H1 (cell line): ENCODE results near the gene SNTG2. TPM values are rescaled to one million over a fixed set of nuclear protein-coding genes. Genes with fewer than 3 reads are reported as not detected.

Source experiments
- CTCF ChIA-PET: fragments of 300-600 bp; sonication (Branson Sonifier 250); formaldehyde crosslinking; loops from one replicate; lab custom pipeline; 2021; ENCODE audit not compliant: partially characterized antibody; lab: Charles Lee
- POLR2A ChIA-PET: fragments of 300-600 bp; sonication (Branson Sonifier 250); formaldehyde crosslinking; loops from one replicate; lab custom pipeline; 2021; ENCODE audit warnings: inconsistent platforms; ENCODE audit not compliant: partially characterized antibody; lab: Charles Lee
- DNase-seq, 2 experiments: peaks; one replicate each; pipeline versions ENCODE4 v3.0.0 to v3.0.0-alpha.2; 2010 to 2022; ENCODE audit warnings: low spot score in 2 of 2, low read depth in 1 of 2, mixed read lengths in 1 of 2
- FAIRE-seq: peaks from 2 replicates; lab custom pipeline; 2011; peaks lifted over from hg19 to GRCh38; lab: Jason Lieb, UNC
- H2AFZ ChIP-seq: 2 replicates; pipeline ENCODE4 v1.8.1; 2012; ENCODE audit warnings: low read length, inconsistent platforms
- H2AK5ac ChIP-seq: 2 replicates; pipeline ENCODE4 v1.6.1; 2013; ENCODE audit warnings: low read depth, low read length
- H2BK120ac ChIP-seq: replicated peaks from 2 replicates; pipeline ENCODE3; 2013; ENCODE audit warnings: low read depth, low read length, inconsistent platforms
- H2BK12ac ChIP-seq: 2 replicates; pipeline ENCODE4 v1.6.1; 2013; ENCODE audit warnings: low read depth, low read length
- H2BK15ac ChIP-seq: 2 replicates; pipeline ENCODE4 v1.6.1; 2013; ENCODE audit warnings: low read length
- H2BK20ac ChIP-seq: 2 replicates; pipeline ENCODE4 v1.6.1; 2013; ENCODE audit warnings: low read length
- H2BK5ac ChIP-seq: 2 replicates; pipeline ENCODE4 v1.6.1; 2013; ENCODE audit warnings: low read depth, low read length
- H3K14ac ChIP-seq: 2 replicates; pipeline ENCODE4 v1.6.1; 2013; ENCODE audit warnings: inconsistent platforms; ENCODE audit not compliant: insufficient read length
- H3K18ac ChIP-seq: 2 replicates; pipeline ENCODE4 v1.6.1; 2013; ENCODE audit warnings: low read length; ENCODE audit errors: extremely low read depth
- H3K23ac ChIP-seq: 2 replicates; pipeline ENCODE4 v1.6.1; 2013; ENCODE audit warnings: inconsistent platforms; ENCODE audit not compliant: insufficient read length
- H3K23me2 ChIP-seq: 2 replicates; pipeline ENCODE4 v1.6.1; 2013; ENCODE audit warnings: low read depth, low read length
- H3K27ac ChIP-seq: 2 replicates; pipeline ENCODE4 v1.6.1; 2011; ENCODE audit warnings: low read depth, low read length, inconsistent platforms
- H3K27me3 ChIP-seq, 4 experiments: replicated peaks in 1 of 4; 1 replicate in 1 of 4; 2 replicates in 3 of 4; pipeline versions ENCODE4 v1.6.1 to v1.8.1; 2011 to 2013; ENCODE audit warnings: low read length in 3 of 4, mild to moderate bottlenecking in 3 of 4, inconsistent platforms in 2 of 4, mixed read lengths in 2 of 4, moderate library complexity in 1 of 4; ENCODE audit not compliant: control insufficient read depth in 3 of 4, insufficient read depth in 3 of 4; ENCODE audit errors: extremely low read depth in 1 of 4
- H3K36me3 ChIP-seq, 4 experiments: 2 replicates each; pipeline versions ENCODE4 v1.6.1 to v1.8.1; 2011 to 2013; ENCODE audit warnings: mild to moderate bottlenecking in 4 of 4, low read length in 3 of 4, moderate library complexity in 2 of 4, control low read depth in 1 of 4, inconsistent platforms in 1 of 4; ENCODE audit not compliant: insufficient read depth in 4 of 4, control insufficient read depth in 2 of 4
- H3K4ac ChIP-seq: replicated peaks from 2 replicates; pipeline ENCODE3; 2013; ENCODE audit warnings: low read length, low read depth, mixed read lengths, inconsistent platforms; ENCODE audit not compliant: insufficient read length
- H3K4me1 ChIP-seq, 4 experiments: replicated peaks in 1 of 4; 1 replicate in 1 of 4; 2 replicates in 3 of 4; pipeline versions ENCODE4 v1.6.1 to v1.8.1; 2011 to 2013; ENCODE audit warnings: low read length in 3 of 4, inconsistent platforms in 2 of 4, mixed read lengths in 1 of 4; ENCODE audit not compliant: insufficient read depth in 4 of 4, control insufficient read depth in 3 of 4
- H3K4me2 ChIP-seq, 2 experiments: 2 replicates each; pipeline versions ENCODE4 v1.6.1 to v1.8.1; 2011 to 2013; ENCODE audit warnings: low read depth in 2 of 2, low read length in 2 of 2, control low read depth in 1 of 2, inconsistent platforms in 1 of 2, mild to moderate bottlenecking in 1 of 2; ENCODE audit not compliant: insufficient read depth in 1 of 2
- H3K4me3 ChIP-seq, 4 experiments: fragments of 200-600, 300-600 bp in 1 of 4; sonication (generic), shearing (Covaris generic), sonication (Bioruptor Twin) in 1 of 4; 2 replicates each; pipeline versions ENCODE4 v1.5.1 to v1.8.1; 2011 to 2016; ENCODE audit warnings: low read length in 4 of 4, low read depth in 3 of 4, control low read depth in 2 of 4, inconsistent platforms in 2 of 4, mild to moderate bottlenecking in 2 of 4, mixed read lengths in 1 of 4, moderate library complexity in 1 of 4; ENCODE audit not compliant: insufficient read depth in 2 of 4; ENCODE audit errors: extremely low read depth in 1 of 4
- H3K56ac ChIP-seq: replicated peaks from 2 replicates; pipeline ENCODE3; 2013; ENCODE audit warnings: low read depth, mild to moderate bottlenecking, mixed read lengths, low read length, inconsistent platforms; ENCODE audit not compliant: insufficient read length
- H3K79me1 ChIP-seq: 2 replicates; pipeline ENCODE4 v1.6.1; 2013; ENCODE audit warnings: low read depth, low read length, control low read depth
- H3K79me2 ChIP-seq, 2 experiments: 2 replicates each; pipeline versions ENCODE4 v1.6.1 to v1.8.1; 2012 to 2013; ENCODE audit warnings: low read length in 2 of 2, mild to moderate bottlenecking in 2 of 2, inconsistent platforms in 1 of 2; ENCODE audit not compliant: insufficient read depth in 2 of 2, control insufficient read depth in 1 of 2
- H3K9ac ChIP-seq, 4 experiments: replicated peaks in 1 of 4; 1 replicate in 1 of 4; 2 replicates in 3 of 4; pipeline versions ENCODE4 v1.6.1 to v1.8.1; 2011 to 2013; ENCODE audit warnings: low read depth in 3 of 4, low read length in 3 of 4, control low read depth in 2 of 4, mild to moderate bottlenecking in 2 of 4, moderate library complexity in 2 of 4, inconsistent platforms in 1 of 4; ENCODE audit errors: extremely low read depth in 1 of 4
- H3K9me3 ChIP-seq, 2 experiments: 2 replicates each; pipeline versions ENCODE4 v1.6.1 to v1.8.1; 2012 to 2013; ENCODE audit warnings: mild to moderate bottlenecking in 2 of 2, moderate library complexity in 2 of 2, control low read depth in 1 of 2, inconsistent platforms in 1 of 2, low read depth in 1 of 2, low read length in 1 of 2, mixed read lengths in 1 of 2; ENCODE audit not compliant: insufficient read depth in 2 of 2
- H4K20me1 ChIP-seq, 2 experiments: replicated peaks in 1 of 2; 2 replicates each; pipeline versions ENCODE3 to v1.8.1; 2011 to 2013; ENCODE audit warnings: inconsistent platforms in 2 of 2, low read length in 2 of 2, mild to moderate bottlenecking in 1 of 2; ENCODE audit not compliant: insufficient read depth in 2 of 2, control insufficient read depth in 1 of 2
- H4K5ac ChIP-seq: 2 replicates; pipeline ENCODE4 v1.6.1; 2013; ENCODE audit warnings: low read length, low read depth, mixed read lengths, inconsistent platforms; ENCODE audit not compliant: insufficient read length
- H4K8ac ChIP-seq: 2 replicates; pipeline ENCODE4 v1.8.0; 2013; ENCODE audit warnings: mild to moderate bottlenecking, moderate library complexity, low read length, inconsistent platforms; ENCODE audit not compliant: insufficient read depth; ENCODE audit errors: extremely low read depth
- H4K91ac ChIP-seq: replicated peaks from 2 replicates; pipeline ENCODE3; 2013; ENCODE audit warnings: low read length, mixed read lengths, inconsistent platforms; ENCODE audit not compliant: insufficient read length
- BCL11A ChIP-seq, 2 experiments: IDR thresholded peaks; one replicate each; pipeline ENCODE4 v1.6.1; 2011; ENCODE audit warnings: low read depth in 2 of 2, low read length in 2 of 2, mild to moderate bottlenecking in 2 of 2
- EGR1 ChIP-seq: IDR thresholded peaks from 2 replicates; pipeline ENCODE4 v1.6.1; 2011; ENCODE audit warnings: low read depth, low read length, borderline replicate concordance
- FOSL1 ChIP-seq: IDR thresholded peaks from 2 replicates; pipeline ENCODE4 v1.6.1; 2011; ENCODE audit warnings: mild to moderate bottlenecking, low read depth, low read length, moderate library complexity; ENCODE audit not compliant: insufficient read depth
- WGBS, 2 experiments: shearing (Covaris generic) in 1 of 2; methylation state at CpG; one replicate each; pipeline versions ENCODE4 v1.1.6 to v1.1.7; 2013 to 2015; ENCODE audit warnings: low lambda C conversion rate in 2 of 2, mixed read lengths in 2 of 2, inconsistent platforms in 1 of 2, low coverage in 1 of 2, missing lambda C conversion rate in 1 of 2; ENCODE audit not compliant: insufficient replicate concordance in 2 of 2, insufficient coverage in 1 of 2, insufficient read length in 1 of 2; ENCODE audit errors: extremely low coverage in 1 of 2, missing lambda C conversion rate in 1 of 2; 5-methylcytosine and 5-hydroxymethylcytosine counted together
- polyA plus RNA-seq, 7 experiments: library from polyadenylated mRNA; depleted of rRNA in 3 of 7; stranded (reverse) in 5 of 7; unstranded in 2 of 7; fragments of >200 nt in 5 of 7; fragments of 200-250 nt in 2 of 7; gene quantifications; 1 replicate in 5 of 7; 2 replicates in 1 of 7; 4 replicates in 1 of 7; pipeline versions ENCODE4 v1.2.1 to v1.2.3, GENCODE V29; 2011 to 2013; ENCODE audit warnings: missing spikeins in 2 of 7, mixed read lengths in 2 of 7
- total RNA-seq: library from RNA; stranded (reverse); fragmentation: NEBNext Ultra II Directional; extraction: Animal tissue kit (Norgen Biotek cat#: 25700); gene quantifications from 2 replicates; pipeline ENCODE4 v1.2.1, GENCODE V29; 2021

Gene SNTG2
- total and polyA plus RNA-seq, 2 of the 8 experiments (the other 6 are each of a cell fraction or from before 2014, with no cell fraction given): 6.6 to 18.1 TPM

DNA sequence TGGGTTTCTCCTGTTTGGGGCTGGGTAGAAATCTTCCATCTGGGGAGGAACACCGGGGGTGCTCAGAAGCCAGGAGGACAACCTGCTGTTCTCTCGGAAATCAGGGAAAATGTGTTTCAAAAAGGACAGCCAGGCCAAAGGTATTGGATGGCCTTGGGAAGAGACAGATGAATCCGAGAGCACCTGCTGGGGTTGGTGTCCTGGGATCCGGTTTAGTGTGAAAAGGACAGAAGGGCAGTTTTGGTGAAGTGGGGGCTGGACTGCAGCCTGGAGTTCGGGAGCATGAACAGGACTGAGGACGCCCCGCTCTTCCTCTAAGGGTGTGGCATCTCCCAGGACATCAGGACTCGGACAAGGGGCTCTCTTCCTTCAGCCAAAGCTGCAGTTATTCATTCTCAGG, 24.9 kb upstream of the SNTG2 start:
- H2BK15ac ChIP-seq: no peak overlapping the region
- peak overlapping the region; percentile 85 for H2BK120ac ChIP-seq
- H4K5ac ChIP-seq: peak overlapping the region; percentile 63
- no peak overlapping the region for H3K14ac ChIP-seq
- peaks cover 0 to 7% (median 2%) of the 10 kb centered on the region in 4 experiments; a peak in 4 of 7 replicates for H3K27me3 ChIP-seq
- ChIA-PET CTCF (interaction anchor here (1.0 kb wide), 1 partner anchor 58 kb away, joined by 4 read pairs; no protein-coding TSS in a partner anchor), POLR2A (no interaction called here)
- peak overlapping the region; percentile 92 for H4K91ac ChIP-seq
- H3K79me1 ChIP-seq: no peaks in the 10 kb centered on the region
- H3K27ac ChIP-seq: no peak overlapping the region
- 89% methylated on average over 8 of the region's 8 CpGs; no CpG with 5 or more reads in 1 of the 2 experiments for WGBS, 2 experiments
- no peaks in the 10 kb centered on the region for H3K36me3 ChIP-seq
- H3K23ac ChIP-seq: no peak overlapping the region
- no peaks in the 10 kb centered on the region for H4K20me1 ChIP-seq
- H2BK5ac ChIP-seq: peak overlapping the region; percentile 94; the same call in 1 of the 2 replicates
- H2AFZ ChIP-seq: no peak overlapping the region
- peak overlapping the region; percentile 93; the same call in 1 of the 2 replicates for H2BK12ac ChIP-seq
- no peak overlapping the region for H3K56ac ChIP-seq
- peaks cover 7 to 20% (median 19%) of the 10 kb centered on the region in 4 experiments; a peak in 6 of 7 replicates for H3K4me1 ChIP-seq
- no peak overlapping the region for H3K4me3 ChIP-seq
- peaks cover 10 to 11% of the 10 kb centered on the region in 2 experiments; a peak in 2 of 4 replicates for H3K9me3 ChIP-seq
- peak overlapping the region; percentile 55; the same call in 1 of the 2 replicates for H3K18ac ChIP-seq
- H2BK20ac ChIP-seq: peak overlapping the region; percentile 100; the same call in 1 of the 2 replicates
- FAIRE-seq (peak; percentile 79), DNase-seq (no peak)
- H3K9ac ChIP-seq: no peak overlapping the region
- no peak overlapping the region for H3K4ac ChIP-seq
- peak overlapping the region; percentile 56; the same call in 1 of the 2 replicates for H2AK5ac ChIP-seq
- no peak overlapping the region for H4K8ac ChIP-seq
- no peaks in the 10 kb centered on the region for H3K23me2 ChIP-seq
- H3K4me2 ChIP-seq: peak overlapping the region; percentile 18 to 23; a peak in 2 of 4 replicates
- no peaks in the 10 kb centered on the region for H3K79me2 ChIP-seq
- TF ChIP-seq BCL11A (IDR thresholded peaks at IDR 0.05; ENCODE audit: low read depth in 2 of 2, low read length in 2 of 2): no peak
- TF ChIP-seq FOSL1: no peak
- no peak for TF ChIP-seq EGR1
